22Rv1 (cell line): ENCODE measurements around the gene RTL1.

ENCODE experiments used
- ZFX ChIP-seq: fragments of 450-650 bp; IDR thresholded peaks from 2 replicates; pipeline ENCODE4 v1.6.1; 2017; ENCODE audit warnings: antibody characterized with exemption, borderline replicate concordance
- TF ChIP-seq, protein P1 (sequence below): fragments of 450-650 bp; IDR thresholded peaks from 2 replicates; pipeline ENCODE4 v1.5.1; 2017; ENCODE audit warnings: mild to moderate bottlenecking

GRCh38 chr14:100930270-100930669 lies 26.7 kb upstream of the RTL1 start:
- TF ChIP-seq, protein P1, sequence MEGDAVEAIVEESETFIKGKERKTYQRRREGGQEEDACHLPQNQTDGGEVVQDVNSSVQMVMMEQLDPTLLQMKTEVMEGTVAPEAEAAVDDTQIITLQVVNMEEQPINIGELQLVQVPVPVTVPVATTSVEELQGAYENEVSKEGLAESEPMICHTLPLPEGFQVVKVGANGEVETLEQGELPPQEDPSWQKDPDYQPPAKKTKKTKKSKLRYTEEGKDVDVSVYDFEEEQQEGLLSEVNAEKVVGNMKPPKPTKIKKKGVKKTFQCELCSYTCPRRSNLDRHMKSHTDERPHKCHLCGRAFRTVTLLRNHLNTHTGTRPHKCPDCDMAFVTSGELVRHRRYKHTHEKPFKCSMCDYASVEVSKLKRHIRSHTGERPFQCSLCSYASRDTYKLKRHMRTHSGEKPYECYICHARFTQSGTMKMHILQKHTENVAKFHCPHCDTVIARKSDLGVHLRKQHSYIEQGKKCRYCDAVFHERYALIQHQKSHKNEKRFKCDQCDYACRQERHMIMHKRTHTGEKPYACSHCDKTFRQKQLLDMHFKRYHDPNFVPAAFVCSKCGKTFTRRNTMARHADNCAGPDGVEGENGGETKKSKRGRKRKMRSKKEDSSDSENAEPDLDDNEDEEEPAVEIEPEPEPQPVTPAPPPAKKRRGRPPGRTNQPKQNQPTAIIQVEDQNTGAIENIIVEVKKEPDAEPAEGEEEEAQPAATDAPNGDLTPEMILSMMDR = no peak
- TF ChIP-seq ZFX = no peak
